ENCODE results near the gene PARP16. TPM values are rescaled to one million over a fixed set of nuclear protein-coding genes. Genes with fewer than 3 reads are reported as not detected.
"Not testable (repeated sequence)": the region's sequence is repeated elsewhere in the genome, so short reads cannot be mapped to it uniquely, and the experiment has no call there.

PARP16 gene
- polyA plus RNA-seq, 3 donors from 2014 or later = 17.1 to 28.3 (median 17.4) TPM

DNA sequence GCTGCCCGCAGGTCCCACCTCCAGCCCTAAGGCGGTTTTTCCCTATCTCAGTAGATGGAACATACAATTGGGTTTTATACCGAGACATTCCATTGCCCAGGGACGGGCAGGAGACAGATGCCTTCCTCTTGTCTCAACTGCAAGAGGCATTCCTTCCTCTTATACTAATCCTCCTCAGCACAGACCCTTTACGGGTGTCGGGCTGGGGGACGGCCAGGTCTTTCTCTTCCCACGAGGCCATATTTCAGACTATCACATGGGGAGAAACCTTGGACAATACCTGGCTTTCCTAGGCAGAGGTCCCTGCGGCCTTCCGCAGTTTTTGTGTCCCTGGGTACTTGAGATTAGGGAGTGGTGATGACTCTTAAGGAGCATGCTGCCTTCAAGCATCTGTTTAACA, 59.8 kb downstream of the PARP16 start:
- H3K27me3 Mint-ChIP-seq (ENCODE audit: low read depth in 3 of 3); H3K4me3 Mint-ChIP-seq; H3K36me3 Mint-ChIP-seq; DNase-seq; H3K9me3 Mint-ChIP-seq; H3K4me1 Mint-ChIP-seq; H3K27ac Mint-ChIP-seq: not testable (repeated sequence)

DNA sequence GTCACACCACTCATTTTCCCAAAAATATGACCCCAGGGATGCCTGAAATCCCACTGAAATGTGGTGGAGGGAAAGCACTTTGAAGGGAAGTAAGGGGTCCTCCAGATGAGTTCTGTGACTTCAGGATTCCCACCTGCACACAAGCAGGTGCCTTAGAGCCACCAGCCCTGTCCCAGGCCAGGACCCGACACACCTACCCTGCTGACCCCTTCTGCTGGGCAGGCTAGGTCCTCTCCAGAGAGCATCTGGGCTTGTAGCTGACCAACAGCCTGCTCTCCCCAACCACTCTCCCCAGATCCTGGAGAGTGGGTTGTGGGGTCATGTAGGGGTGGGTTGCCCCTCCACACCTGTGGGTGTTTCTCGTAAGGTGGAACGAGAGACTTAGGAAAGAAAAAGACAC, 60.5 kb downstream of the PARP16 start:
- H3K4me3 Mint-ChIP-seq = no peak overlapping the region
- peaks cover 0 to 4% (median 3%) of the 10 kb centered on the region in 3 donors for H3K36me3 Mint-ChIP-seq
- H3K27me3 Mint-ChIP-seq (ENCODE audit: low read depth in 3 of 3) = peaks cover 0 to 4% (median 3%) of the 10 kb centered on the region in 3 donors
- DNase-seq = no peak
- H3K4me1 Mint-ChIP-seq = no peaks in the 10 kb centered on the region
- H3K9me3 Mint-ChIP-seq = no peaks in the 10 kb centered on the region
- H3K27ac Mint-ChIP-seq = no peak overlapping the region

DNA sequence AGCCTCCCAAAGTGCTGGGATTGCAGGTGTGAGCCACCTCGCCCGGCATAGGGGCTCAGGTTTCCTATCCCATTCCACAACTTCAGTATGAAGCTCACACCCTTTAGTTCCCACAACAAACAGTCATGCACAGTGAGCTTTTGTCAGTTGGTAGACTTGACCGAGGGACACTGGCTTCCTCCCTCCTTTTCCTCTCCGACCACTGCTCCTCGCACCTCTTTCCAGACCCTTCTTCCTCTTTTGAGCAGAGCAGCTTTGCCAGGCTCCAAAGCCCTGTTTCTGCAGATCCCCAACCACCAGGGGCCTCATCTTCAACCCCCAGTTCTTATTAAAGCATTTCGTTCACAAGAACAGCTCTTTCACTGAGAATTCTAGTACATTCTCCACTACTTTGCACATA, 62.7 kb downstream of the PARP16 start:
- no peaks in the 10 kb centered on the region for H3K9me3 Mint-ChIP-seq
- H3K4me3 Mint-ChIP-seq = no peak overlapping the region
- peaks cover 0 to 4% (median 3%) of the 10 kb centered on the region in 3 donors for H3K27me3 Mint-ChIP-seq (ENCODE audit: low read depth in 3 of 3)
- no peak for DNase-seq
- H3K4me1 Mint-ChIP-seq = no peaks in the 10 kb centered on the region
- no peak overlapping the region for H3K27ac Mint-ChIP-seq
- peaks cover 0 to 4% (median 3%) of the 10 kb centered on the region in 3 donors for H3K36me3 Mint-ChIP-seq

DNA sequence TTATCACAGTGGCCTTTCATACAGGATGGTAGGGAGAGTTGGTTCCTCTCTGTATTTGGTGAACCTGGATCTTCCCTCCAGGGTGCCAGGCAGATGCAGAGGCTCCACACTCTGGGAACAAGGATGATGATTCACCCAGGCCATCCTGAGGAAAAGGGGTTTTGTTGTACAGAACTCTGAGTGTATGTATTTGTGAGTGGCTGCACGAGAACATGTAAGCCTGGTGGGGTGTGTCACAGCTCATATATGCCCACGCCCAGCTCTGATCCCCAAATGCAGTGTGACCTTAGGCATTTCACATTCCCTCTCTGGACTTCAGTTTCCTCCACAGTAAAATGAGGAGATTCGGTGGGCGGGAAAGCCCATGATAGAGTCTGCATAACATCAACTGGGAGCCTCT, 63.8 kb downstream of the PARP16 start:
- Mint-ChIP-seq H3K36me3 (no peaks in the 10 kb centered on the region), H3K27ac (no peak overlapping the region), H3K4me1 (no peaks in the 10 kb centered on the region), H3K27me3 (ENCODE audit: low read depth in 3 of 3) (peaks cover 0 to 4% (median 3%) of the 10 kb centered on the region in 3 donors), H3K9me3 (no peaks in the 10 kb centered on the region), H3K4me3 (no peak overlapping the region)
- no peak for DNase-seq

DNA sequence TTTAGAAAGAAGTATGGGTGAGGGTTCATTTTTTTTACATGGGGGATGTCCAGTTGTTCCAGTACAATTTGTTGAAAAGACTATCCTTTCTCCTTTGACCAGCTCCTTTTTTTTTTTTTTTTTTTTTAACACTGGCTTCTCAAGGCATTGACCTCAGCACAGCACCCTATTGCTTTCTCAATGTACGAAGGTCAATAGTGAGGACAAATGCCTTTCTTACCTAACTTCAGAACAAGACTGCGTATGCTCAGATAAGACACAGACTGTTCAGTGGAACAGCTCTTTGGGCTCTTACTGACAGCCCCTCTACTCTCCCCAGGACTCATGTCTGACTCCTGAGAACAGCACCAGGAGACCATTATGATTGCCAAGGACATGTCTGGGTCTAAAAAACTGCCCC, 65.0 kb downstream of the PARP16 start:
- H3K27me3 Mint-ChIP-seq (ENCODE audit: low read depth in 3 of 3) = peaks cover 0 to 4% (median 3%) of the 10 kb centered on the region in 3 donors

DNA sequence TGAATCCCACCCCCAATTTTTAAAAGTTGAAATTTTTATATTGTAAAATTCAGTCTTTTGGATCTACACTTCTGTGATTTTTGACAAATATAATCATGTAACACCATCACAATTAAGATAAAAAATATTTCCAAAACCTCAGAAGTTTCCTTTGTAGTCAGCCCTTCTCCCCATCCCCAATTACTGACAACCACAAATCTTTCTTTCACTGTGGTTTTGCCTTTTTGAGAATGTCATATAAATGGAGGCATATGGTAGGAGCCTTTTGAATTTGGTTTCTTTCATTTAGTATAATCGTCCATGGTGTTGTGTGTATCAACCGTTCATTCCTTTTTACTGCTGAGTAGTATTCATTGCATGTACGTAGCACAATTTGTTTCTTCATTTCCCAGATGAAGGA, 67.5 kb downstream of the PARP16 start:
- Mint-ChIP-seq H3K27me3 (ENCODE audit: low read depth in 3 of 3) (peaks cover 0 to 6% (median 0%) of the 10 kb centered on the region in 3 donors), H3K27ac (no peak overlapping the region), H3K9me3 (no peaks in the 10 kb centered on the region), H3K4me3 (no peak overlapping the region), H3K36me3 (no peaks in the 10 kb centered on the region), H3K4me1 (no peaks in the 10 kb centered on the region)
- no peak for DNase-seq

More for the DNA sequence above, 65.0 kb downstream of the PARP16 start:
- no peak for DNase-seq
- Mint-ChIP-seq H3K4me1 (no peaks in the 10 kb centered on the region), H3K4me3 (no peak overlapping the region), H3K36me3 (no peaks in the 10 kb centered on the region), H3K27ac (no peak overlapping the region), H3K9me3 (no peaks in the 10 kb centered on the region)

DNA sequence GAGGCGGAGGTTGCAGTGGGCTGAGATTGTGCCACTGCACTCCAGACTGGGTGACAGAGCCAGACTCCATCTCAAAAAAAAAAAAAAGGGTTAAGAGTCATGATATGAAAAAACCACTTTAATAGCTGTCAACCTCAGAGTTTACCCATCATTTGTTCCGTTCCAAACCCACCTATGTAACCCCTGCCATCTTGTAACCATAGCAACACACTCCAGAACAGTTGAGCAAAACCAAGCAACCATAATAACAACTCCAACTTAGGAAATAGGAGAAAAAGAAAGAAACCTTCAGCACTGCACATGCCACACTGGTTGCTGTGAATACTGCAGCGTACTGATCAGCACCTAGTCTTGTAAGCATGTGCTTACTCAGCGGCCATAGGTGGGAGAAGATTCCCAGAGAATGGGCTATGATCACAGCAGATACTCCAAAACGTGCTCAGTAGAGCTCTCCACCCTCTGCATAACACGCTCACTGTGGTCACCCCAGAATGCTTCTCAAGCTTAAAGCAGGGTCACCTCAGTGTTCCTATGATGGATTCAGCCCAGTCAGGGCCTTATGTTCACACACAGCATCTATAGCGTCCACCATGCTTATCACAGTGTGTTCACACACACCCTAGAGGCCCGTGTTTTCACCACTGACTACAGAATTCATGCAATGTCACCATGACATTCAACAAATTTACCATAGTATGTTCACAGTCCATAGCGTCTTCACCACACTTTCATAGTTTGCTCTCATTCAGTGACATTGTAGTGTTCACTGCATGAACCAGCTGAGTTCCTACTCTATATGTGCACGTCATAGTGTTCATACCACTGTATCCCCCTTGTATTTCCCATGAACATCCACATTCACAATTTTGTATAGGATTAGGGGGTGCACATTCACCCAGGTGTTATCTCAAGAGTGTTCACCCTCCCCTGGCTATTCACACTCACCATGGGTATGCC, 68.9 kb downstream of the PARP16 start:
- Mint-ChIP-seq H3K4me3 (no peak overlapping the region), H3K4me1 (no peaks in the 10 kb centered on the region), H3K36me3 (no peaks in the 10 kb centered on the region), H3K27ac (no peak overlapping the region), H3K27me3 (ENCODE audit: low read depth in 3 of 3) (peaks cover 0 to 6% (median 0%) of the 10 kb centered on the region in 3 donors), H3K9me3 (no peaks in the 10 kb centered on the region)
- no peak for DNase-seq

DNA sequence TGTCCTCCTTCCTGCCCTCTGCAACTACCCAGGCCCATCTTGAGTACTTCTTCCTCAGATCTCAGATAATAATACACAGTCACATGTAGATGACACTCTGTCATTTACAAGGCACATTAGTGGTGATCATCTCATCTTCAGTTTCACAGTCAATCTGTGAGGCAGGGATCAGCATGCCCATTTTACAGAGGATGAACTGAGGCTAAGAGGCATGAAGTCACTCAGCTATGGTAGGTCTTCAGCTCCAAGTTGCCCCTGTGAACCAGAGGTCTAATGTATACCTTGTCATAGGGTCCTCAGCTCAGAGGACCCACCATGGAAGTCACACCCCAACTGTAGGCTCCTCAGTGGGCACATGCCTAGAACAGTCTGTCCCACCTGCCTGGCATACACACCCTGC, 71.2 kb downstream of the PARP16 start:
- H3K9me3 Mint-ChIP-seq = no peaks in the 10 kb centered on the region
- no peak for DNase-seq

DNA sequence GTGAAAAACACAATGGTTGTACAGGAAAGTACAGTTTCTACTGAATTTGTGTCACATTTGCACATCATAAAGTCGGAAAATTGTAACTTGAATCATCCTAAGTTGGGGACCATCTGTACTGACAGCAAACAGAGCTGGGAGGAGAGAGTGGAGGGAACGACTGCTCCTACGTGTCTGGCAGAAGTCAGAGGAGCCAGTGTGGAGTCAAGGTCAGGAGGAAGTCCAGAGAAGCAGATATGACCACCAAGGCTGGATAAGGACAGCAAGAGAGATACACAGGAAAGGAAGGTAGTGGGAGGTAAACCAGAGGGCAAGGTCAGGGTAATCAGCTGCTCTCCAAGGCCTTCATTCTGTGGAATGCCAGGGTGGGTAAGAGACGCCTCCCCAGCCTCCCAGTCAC, 72.7 kb downstream of the PARP16 start:
- H3K4me3 Mint-ChIP-seq = no peak overlapping the region
- no peak overlapping the region for H3K27ac Mint-ChIP-seq
- H3K4me1 Mint-ChIP-seq = no peaks in the 10 kb centered on the region
- H3K36me3 Mint-ChIP-seq = no peaks in the 10 kb centered on the region
- H3K9me3 Mint-ChIP-seq = no peaks in the 10 kb centered on the region
- H3K27me3 Mint-ChIP-seq (ENCODE audit: low read depth in 3 of 3) = peaks cover 0 to 3% (median 2%) of the 10 kb centered on the region in 3 donors
- no peak for DNase-seq

More for the DNA sequence above, 71.2 kb downstream of the PARP16 start:
- Mint-ChIP-seq H3K27ac (no peak overlapping the region), H3K36me3 (no peaks in the 10 kb centered on the region), H3K27me3 (ENCODE audit: low read depth in 3 of 3) (peaks cover 0 to 3% (median 2%) of the 10 kb centered on the region in 3 donors), H3K4me1 (no peaks in the 10 kb centered on the region), H3K4me3 (no peak overlapping the region)

DNA sequence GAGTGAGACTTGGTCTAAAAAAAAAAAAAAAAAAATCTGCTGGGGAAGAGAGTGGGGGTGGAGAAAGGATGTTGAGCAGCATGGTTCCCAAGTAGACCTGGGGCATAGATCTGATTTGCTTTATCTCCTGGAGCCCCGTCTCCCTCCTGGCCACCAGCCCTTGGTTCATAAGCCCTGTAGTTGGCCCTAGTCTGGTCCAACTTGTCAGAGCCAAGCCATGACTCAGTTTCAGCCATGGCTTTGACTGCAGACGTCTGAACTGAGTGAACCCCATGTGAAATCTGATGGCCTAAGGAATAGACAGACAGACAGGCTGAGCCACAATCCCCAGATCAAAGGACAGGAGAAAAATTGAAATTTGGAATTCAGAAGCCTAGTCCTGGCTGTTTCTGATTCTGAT, 73.4 kb downstream of the PARP16 start:
- DNase-seq = no peak
- Mint-ChIP-seq H3K27me3 (ENCODE audit: low read depth in 3 of 3) (peaks cover 0 to 3% (median 2%) of the 10 kb centered on the region in 3 donors), H3K4me1 (no peaks in the 10 kb centered on the region), H3K27ac (no peak overlapping the region), H3K4me3 (no peak overlapping the region), H3K9me3 (no peaks in the 10 kb centered on the region), H3K36me3 (no peaks in the 10 kb centered on the region)

DNA sequence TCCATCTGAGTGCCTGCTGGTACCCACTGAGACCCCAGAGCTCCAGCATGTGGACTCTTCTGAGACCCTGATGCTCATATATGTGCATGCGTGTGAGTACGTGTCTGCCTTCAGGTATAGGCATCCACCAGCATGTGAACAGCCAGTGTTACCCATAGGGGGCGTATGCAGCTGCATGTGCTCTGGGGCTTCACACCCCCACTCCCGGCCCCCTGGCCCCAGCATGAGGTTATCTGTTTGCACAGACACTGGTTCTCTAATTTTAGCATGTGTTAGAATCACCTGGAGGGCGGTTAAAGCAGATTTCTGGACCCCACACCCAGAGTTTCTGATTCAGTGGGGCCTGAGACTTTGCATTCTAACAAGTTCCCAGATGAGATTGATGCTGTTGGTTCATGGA, 74.6 kb downstream of the PARP16 start:
- peak in 2 of 3 donors; percentile 17 to 22 for DNase-seq
- Mint-ChIP-seq H3K9me3 (no peaks in the 10 kb centered on the region), H3K27ac (no peak overlapping the region)

DNA sequence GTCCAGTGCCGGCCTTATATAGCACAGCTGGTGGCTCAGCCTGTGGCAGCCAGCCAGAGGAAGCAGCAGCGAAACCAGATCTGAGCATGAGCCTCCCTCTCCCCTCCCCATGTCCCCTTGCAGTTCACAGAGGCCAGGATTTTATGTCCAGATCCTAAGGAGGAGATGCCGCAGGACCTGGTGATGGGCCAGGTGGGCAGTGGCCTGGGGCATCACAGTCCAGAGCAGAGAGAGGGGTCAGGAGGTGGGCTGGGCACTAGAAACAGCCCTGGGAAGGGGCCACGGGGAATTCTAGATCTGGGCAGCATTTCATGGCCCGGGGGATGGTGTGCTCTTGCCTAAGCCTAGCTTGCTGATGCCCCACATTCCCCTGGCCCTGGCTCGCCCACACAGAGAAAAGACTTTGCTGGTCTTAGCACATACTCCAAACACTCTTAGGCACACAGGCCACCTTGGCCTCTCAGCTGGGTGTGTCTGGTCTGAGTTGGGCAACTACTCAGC, 75.2 kb downstream of the PARP16 start:
- DNase-seq = no peak
- H3K9me3 Mint-ChIP-seq = no peaks in the 10 kb centered on the region
- H3K27me3 Mint-ChIP-seq (ENCODE audit: low read depth in 3 of 3) = peaks cover 0 to 4% (median 2%) of the 10 kb centered on the region in 3 donors
- no peak overlapping the region for H3K27ac Mint-ChIP-seq
- no peaks in the 10 kb centered on the region for H3K36me3 Mint-ChIP-seq
- H3K4me3 Mint-ChIP-seq = no peak overlapping the region
- H3K4me1 Mint-ChIP-seq = no peaks in the 10 kb centered on the region

More for the DNA sequence above, 74.6 kb downstream of the PARP16 start:
- Mint-ChIP-seq H3K4me1 (no peaks in the 10 kb centered on the region), H3K27me3 (ENCODE audit: low read depth in 3 of 3) (peaks cover 0 to 3% (median 2%) of the 10 kb centered on the region in 3 donors), H3K36me3 (no peaks in the 10 kb centered on the region), H3K4me3 (no peak overlapping the region)

DNA sequence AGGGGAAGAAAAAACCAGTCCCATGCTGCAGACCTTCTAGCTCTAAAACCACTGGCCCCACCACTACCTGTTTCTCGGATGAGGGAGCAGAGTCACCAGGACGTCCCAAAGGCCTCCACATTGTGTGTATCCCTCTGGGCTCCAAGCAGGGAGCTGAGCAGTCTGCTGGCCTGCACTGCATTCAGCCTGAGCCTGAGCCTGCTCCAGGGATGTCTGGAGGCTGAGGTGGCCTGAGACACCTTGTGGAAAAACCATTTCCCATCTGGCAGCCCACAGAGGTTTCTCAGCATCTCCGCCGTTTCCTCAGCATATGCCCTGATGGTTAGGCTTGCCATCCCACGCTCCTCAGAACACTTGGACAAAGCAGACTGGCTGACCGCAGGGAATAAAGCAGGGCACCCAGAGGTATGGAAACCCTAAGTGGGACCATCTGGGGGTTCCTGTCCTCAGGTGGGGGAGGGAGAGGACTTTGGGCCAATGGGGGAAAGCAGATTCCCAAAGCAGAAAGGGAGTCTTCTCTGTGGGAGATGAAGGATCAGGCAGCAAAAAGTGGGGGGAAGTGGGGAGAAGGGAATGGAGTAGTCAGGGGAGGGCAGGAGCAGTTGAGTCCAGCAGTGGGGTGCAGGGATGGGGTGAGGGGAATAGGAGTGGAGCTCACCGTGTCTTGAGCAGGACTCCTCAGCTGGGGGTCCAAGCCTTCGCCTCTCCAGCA, 75.8 kb downstream of the PARP16 start, which contains the start of gene CILP:
Gene CILP (minus strand): TSS at position 704 of the 712 bp plus-strand sequence. CDS start 1,718 bp downstream, outside the sequence.
- Mint-ChIP-seq H3K36me3 (no peaks in the 10 kb centered on the region), H3K4me1 (no peaks in the 10 kb centered on the region), H3K27ac (peak within 1 kb of the TSS in 1 of 6 donors; percentile 58), H3K9me3 (no peaks in the 10 kb centered on the region), H3K4me3 (no peak within 1 kb of the TSS), H3K27me3 (ENCODE audit: low read depth in 3 of 3) (peaks cover 0 to 5% (median 2%) of the 10 kb centered on the region in 3 donors)
- no peak for DNase-seq
